HL-60 (cell line): ENCODE data around the gene BBS9.
"Not testable (repeated sequence)": the region's sequence is repeated elsewhere in the genome, so short reads cannot be mapped to it uniquely, and the experiment has no call there.

Experiments
- CTCF ChIP-seq: IDR thresholded peaks from one replicate; pipeline ENCODE4 v1.5.1; 2011; ENCODE audit warnings: low read length, control low read depth, inconsistent platforms; ENCODE audit not compliant: insufficient read depth
- POLR2AphosphoS5 ChIP-seq: IDR thresholded peaks from 2 replicates; pipeline ENCODE4 v1.6.1; 2012; ENCODE audit warnings: low read depth
- REST ChIP-seq: IDR thresholded peaks from 2 replicates; pipeline ENCODE4 v1.6.1; 2012; ENCODE audit warnings: low read depth; ENCODE audit not compliant: insufficient replicate concordance
- SPI1 ChIP-seq: IDR thresholded peaks from 2 replicates; pipeline ENCODE4 v1.6.1; 2012; ENCODE audit warnings: low read depth, mild to moderate bottlenecking, borderline replicate concordance

GRCh38 chr7:33527008-33527407, 397.6 kb downstream of the BBS9 start:
- TF ChIP-seq POLR2AphosphoS5, CTCF, SPI1, REST: not testable (repeated sequence)
